Measurements from ENCODE around the gene TFDP1.
"Not testable (repeated sequence)": the region's sequence is repeated elsewhere in the genome, so short reads cannot be mapped to it uniquely, and the experiment has no call there.

The TFDP1 gene

GRCh38 chr13:113550453-113550852 lies 34.1 kb upstream of the TFDP1 start:
- no peak for DNase-seq (ENCODE audit: low read depth in 2 of 2)

GRCh38 chr13:113551081-113552000 lies 33.2 kb upstream of the TFDP1 start:
- no peak for DNase-seq (ENCODE audit: low read depth in 2 of 2)

GRCh38 chr13:113552079-113552478 lies 32.5 kb upstream of the TFDP1 start:
- no peak for DNase-seq (ENCODE audit: low read depth in 2 of 2)

GRCh38 chr13:113552786-113553434 lies 31.6 kb upstream of the TFDP1 start:
- no peak for DNase-seq (ENCODE audit: low read depth in 2 of 2)

- DNase-seq (ENCODE audit: low read depth in 2 of 2), result no peak
These were observed 30.8 kb upstream of the TFDP1 start for GRCh38 chr13:113553511-113554332.

GRCh38 chr13:113554333-113554700 lies 30.2 kb upstream of the TFDP1 start:
- DNase-seq (ENCODE audit: low read depth in 2 of 2), result no peak

GRCh38 chr13:113555141-113555540 lies 29.4 kb upstream of the TFDP1 start:
- no peak for DNase-seq (ENCODE audit: low read depth in 2 of 2)

- DNase-seq (ENCODE audit: low read depth in 2 of 2), result no peak
These were observed 27.5 kb upstream of the TFDP1 start for GRCh38 chr13:113557013-113557412.

- DNase-seq (ENCODE audit: low read depth in 2 of 2), result no peak
These were observed 26.1 kb upstream of the TFDP1 start for GRCh38 chr13:113558461-113558860.

- DNase-seq (ENCODE audit: low read depth in 2 of 2), result no peak
These were observed 25.5 kb upstream of the TFDP1 start for GRCh38 chr13:113559061-113559460.

- no peak for DNase-seq (ENCODE audit: low read depth in 2 of 2)
These were observed 24.5 kb upstream of the TFDP1 start for GRCh38 chr13:113559901-113560644.

- no peak for DNase-seq (ENCODE audit: low read depth in 2 of 2)
These were observed 23.7 kb upstream of the TFDP1 start for GRCh38 chr13:113560645-113561416.

- DNase-seq (ENCODE audit: low read depth in 2 of 2), result no peak
These were observed 23.0 kb upstream of the TFDP1 start for GRCh38 chr13:113561417-113562084.

GRCh38 chr13:113562085-113562749 lies 22.3 kb upstream of the TFDP1 start:
- peak; percentile 18 to 30 for DNase-seq (ENCODE audit: low read depth in 2 of 2)

- DNase-seq (ENCODE audit: low read depth in 2 of 2), result no peak
These were observed 21.7 kb upstream of the TFDP1 start for GRCh38 chr13:113562844-113563243.

- not testable (repeated sequence) for DNase-seq (ENCODE audit: low read depth in 2 of 2)
These were observed 21.0 kb upstream of the TFDP1 start for GRCh38 chr13:113563511-113563910.

GRCh38 chr13:113564331-113565023 lies 20.1 kb upstream of the TFDP1 start:
- no peak for DNase-seq (ENCODE audit: low read depth in 2 of 2)

GRCh38 chr13:113565526-113566226 lies 18.9 kb upstream of the TFDP1 start:
- DNase-seq (ENCODE audit: low read depth in 2 of 2), result no peak

GRCh38 chr13:113566227-113566561 lies 18.4 kb upstream of the TFDP1 start:
- no peak for DNase-seq (ENCODE audit: low read depth in 2 of 2)
